Choroid plexus epithelial cell (primary cell): ENCODE data around the gene CCNA1.

Source experiments
- DNase-seq: peaks from one replicate; pipeline ENCODE4 v3.0.0-alpha.2; 2010; ENCODE audit warnings: low read depth
- H3K4me3 ChIP-seq: 2 replicates; pipeline ENCODE4 v1.5.1; 2011; ENCODE audit warnings: low read depth, mild to moderate bottlenecking, control low read depth, low read length, moderate library complexity
- TF ChIP-seq, protein P1 (sequence below): conservative IDR thresholded peaks from 2 replicates; pipeline ENCODE4 v1.5.1; 2011; ENCODE audit warnings: low read depth, mild to moderate bottlenecking, control low read depth, inconsistent platforms, low read length, moderate library complexity

CCNA1 gene

DNA sequence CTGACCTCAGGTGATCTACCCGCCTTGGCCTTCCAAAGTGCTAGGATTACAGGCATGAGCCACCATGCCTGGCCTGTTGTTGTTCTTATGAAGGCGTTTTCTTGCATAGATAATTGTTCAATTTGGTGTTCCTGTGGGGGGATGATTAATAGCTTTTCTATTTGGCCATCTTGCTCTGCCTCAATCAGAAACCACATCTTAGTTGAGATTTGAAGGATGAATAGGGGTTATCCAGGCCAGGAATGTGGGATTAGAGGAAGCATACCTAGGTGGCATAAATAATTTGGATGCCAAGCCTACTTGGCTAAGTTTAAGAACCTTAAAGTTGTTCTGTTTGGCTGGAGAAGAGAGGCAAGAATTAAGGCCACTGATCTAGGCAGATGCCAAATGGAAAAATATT, 44.4 kb downstream of the CCNA1 start:
- TF ChIP-seq, protein P1, sequence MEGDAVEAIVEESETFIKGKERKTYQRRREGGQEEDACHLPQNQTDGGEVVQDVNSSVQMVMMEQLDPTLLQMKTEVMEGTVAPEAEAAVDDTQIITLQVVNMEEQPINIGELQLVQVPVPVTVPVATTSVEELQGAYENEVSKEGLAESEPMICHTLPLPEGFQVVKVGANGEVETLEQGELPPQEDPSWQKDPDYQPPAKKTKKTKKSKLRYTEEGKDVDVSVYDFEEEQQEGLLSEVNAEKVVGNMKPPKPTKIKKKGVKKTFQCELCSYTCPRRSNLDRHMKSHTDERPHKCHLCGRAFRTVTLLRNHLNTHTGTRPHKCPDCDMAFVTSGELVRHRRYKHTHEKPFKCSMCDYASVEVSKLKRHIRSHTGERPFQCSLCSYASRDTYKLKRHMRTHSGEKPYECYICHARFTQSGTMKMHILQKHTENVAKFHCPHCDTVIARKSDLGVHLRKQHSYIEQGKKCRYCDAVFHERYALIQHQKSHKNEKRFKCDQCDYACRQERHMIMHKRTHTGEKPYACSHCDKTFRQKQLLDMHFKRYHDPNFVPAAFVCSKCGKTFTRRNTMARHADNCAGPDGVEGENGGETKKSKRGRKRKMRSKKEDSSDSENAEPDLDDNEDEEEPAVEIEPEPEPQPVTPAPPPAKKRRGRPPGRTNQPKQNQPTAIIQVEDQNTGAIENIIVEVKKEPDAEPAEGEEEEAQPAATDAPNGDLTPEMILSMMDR: no peak

DNA sequence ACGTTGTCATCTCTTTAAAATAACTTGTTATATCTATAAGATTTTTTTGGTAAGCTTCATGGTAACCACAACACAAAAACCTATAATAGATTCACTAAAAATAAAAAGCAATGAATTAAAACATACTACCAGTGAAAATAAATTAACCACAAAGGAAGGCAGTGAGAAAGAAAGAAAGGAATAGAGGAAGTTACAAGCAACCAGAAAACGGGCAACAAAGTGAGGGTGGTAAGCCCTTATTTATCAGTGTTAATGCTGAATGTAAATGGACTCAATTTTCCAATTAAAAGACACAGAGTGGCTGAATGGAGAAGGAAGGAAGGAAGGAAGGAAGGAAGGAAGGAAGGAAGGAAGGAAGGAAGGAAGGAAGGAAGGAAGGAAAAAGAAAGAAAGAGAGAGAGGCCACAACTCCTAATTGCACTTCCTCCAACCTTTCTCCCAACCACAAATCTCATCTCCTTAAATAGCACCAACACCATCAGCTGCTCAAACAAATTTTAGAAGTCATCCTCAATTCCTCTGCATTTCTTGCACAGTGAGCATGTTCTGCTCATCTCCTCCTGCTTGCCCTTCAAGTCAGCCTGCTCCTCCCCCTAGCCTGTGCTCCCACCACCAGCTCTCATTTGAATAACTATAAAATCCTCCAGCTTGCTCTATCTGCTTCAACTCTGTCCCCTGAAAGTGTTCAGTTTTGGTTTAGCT, 48.6 kb downstream of the CCNA1 start:
- TF ChIP-seq, protein P1: no peak
- DNase-seq: no peak
- no peak overlapping the region for H3K4me3 ChIP-seq

More for the DNA sequence above, 44.4 kb downstream of the CCNA1 start:
- DNase-seq: no peak
- no peak overlapping the region for H3K4me3 ChIP-seq

DNA sequence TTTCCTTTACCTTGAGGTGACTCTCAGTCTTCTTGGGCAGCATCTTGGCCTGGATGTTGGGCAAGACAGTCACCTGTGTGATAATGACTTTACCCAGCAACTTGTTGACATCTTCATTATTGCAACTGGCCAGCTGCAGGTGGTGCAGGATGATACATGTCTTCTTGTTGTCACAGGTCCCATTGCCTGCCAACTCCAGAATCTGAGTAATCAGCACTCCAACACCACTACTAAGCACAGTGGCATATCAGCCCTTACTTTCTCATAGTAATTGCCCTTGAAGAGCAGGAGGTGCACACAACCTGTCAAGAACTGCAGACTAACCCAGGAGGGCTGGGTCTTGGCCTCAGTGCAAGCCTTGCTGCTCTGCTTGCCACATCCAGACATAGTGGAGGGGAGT, 57.8 kb downstream of the CCNA1 start:
- H3K4me3 ChIP-seq: no peak overlapping the region
- TF ChIP-seq, protein P1: no peak
- DNase-seq: no peak
